Stimulated activated naive CD8-positive, alpha-beta T cell treated with anti-CD3 and anti-CD28 coated beads, Interleukin-15, Interleukin-2, amounts not matched to agents 100 U/mL and 50 U/mL, for 24 hours (primary cell): ENCODE results near the gene RUFY1.

Source experiments
- ATAC-seq: fragments of 150-1000 bp; cut with Tn5 transposase; one replicate; pipeline ENCODE4 v1.10.0; 2021
- DNase-seq: peaks from one replicate; pipeline ENCODE4 v3.0.0; 2021

The RUFY1 gene

GRCh38 chr5:179605026-179605833 is 54.9 kb downstream of the RUFY1 start:
- no peak for ATAC-seq
- no peak for DNase-seq

- no peak for DNase-seq
- ATAC-seq: no peak
Observed at GRCh38 chr5:179606071-179606909, 55.9 kb downstream of the RUFY1 start.

GRCh38 chr5:179606910-179607159 is 56.5 kb downstream of the RUFY1 start:
- DNase-seq (no peak), ATAC-seq (no peak)

GRCh38 chr5:179607160-179607931 is 57.0 kb downstream of the RUFY1 start:
- DNase-seq: no peak

GRCh38 chr5:179608131-179608581 is 57.8 kb downstream of the RUFY1 start:
- no peak for DNase-seq

More at GRCh38 chr5:179607160-179607931, 57.0 kb downstream of the RUFY1 start:
- ATAC-seq: no peak

GRCh38 chr5:179609834-179610108 is 59.4 kb downstream of the RUFY1 start:
- ATAC-seq (no peak), DNase-seq (no peak)

More at GRCh38 chr5:179608131-179608581, 57.8 kb downstream of the RUFY1 start:
- peak; percentile 42 for ATAC-seq

- ATAC-seq: no peak
- DNase-seq: no peak
Observed at GRCh38 chr5:179610109-179610902, 60.0 kb downstream of the RUFY1 start.

GRCh38 chr5:179610903-179611265 is 60.5 kb downstream of the RUFY1 start:
- ATAC-seq: no peak
- DNase-seq: no peak

GRCh38 chr5:179612577-179613459 is 62.5 kb downstream of the RUFY1 start:
- DNase-seq (no peak), ATAC-seq (no peak)

- DNase-seq (no peak), ATAC-seq (no peak)
Observed at GRCh38 chr5:179613460-179614071, 63.2 kb downstream of the RUFY1 start.

GRCh38 chr5:179614745-179615144 is 64.4 kb downstream of the RUFY1 start:
- ATAC-seq: no peak

GRCh38 chr5:179615203-179615602 is 64.8 kb downstream of the RUFY1 start:
- ATAC-seq: no peak
- DNase-seq: no peak

More at GRCh38 chr5:179614745-179615144, 64.4 kb downstream of the RUFY1 start:
- DNase-seq: no peak

GRCh38 chr5:179616002-179616594 is 65.7 kb downstream of the RUFY1 start:
- ATAC-seq (no peak), DNase-seq (no peak)

GRCh38 chr5:179617930-179618329 is 67.6 kb downstream of the RUFY1 start:
- DNase-seq (no peak), ATAC-seq (no peak)

GRCh38 chr5:179618923-179619554 is 68.7 kb downstream of the RUFY1 start:
- DNase-seq (no peak), ATAC-seq (no peak)

GRCh38 chr5:179619776-179620175 is 69.4 kb downstream of the RUFY1 start:
- no peak for ATAC-seq
- DNase-seq: no peak

GRCh38 chr5:179620293-179620692 is 69.9 kb downstream of the RUFY1 start:
- ATAC-seq: no peak

GRCh38 chr5:179620703-179621350 is 70.5 kb downstream of the RUFY1 start:
- no peak for DNase-seq

More at GRCh38 chr5:179620293-179620692, 69.9 kb downstream of the RUFY1 start:
- no peak for DNase-seq

More at GRCh38 chr5:179620703-179621350, 70.5 kb downstream of the RUFY1 start:
- no peak for ATAC-seq
